Astrocyte (in vitro differentiated cells and primary cell): Measurements from ENCODE around the gene SRGAP2B.
"Not testable (repeated sequence)": the region's sequence is repeated elsewhere in the genome, so short reads cannot be mapped to it uniquely, and the experiment has no call there.

Experiments used
- EZH2 ChIP-seq: IDR thresholded peaks from 2 replicates; pipeline ENCODE4 v1.6.1; 2012; ENCODE audit warnings: mild to moderate bottlenecking, low read length, inconsistent platforms; ENCODE audit not compliant: insufficient read depth
- TF ChIP-seq, protein P1 (sequence below): IDR thresholded peaks from 2 replicates; pipeline ENCODE4 v1.5.1; 2011; ENCODE audit warnings: low read depth, mild to moderate bottlenecking, inconsistent platforms, low read length, moderate library complexity; ENCODE audit not compliant: insufficient read depth

DNA sequence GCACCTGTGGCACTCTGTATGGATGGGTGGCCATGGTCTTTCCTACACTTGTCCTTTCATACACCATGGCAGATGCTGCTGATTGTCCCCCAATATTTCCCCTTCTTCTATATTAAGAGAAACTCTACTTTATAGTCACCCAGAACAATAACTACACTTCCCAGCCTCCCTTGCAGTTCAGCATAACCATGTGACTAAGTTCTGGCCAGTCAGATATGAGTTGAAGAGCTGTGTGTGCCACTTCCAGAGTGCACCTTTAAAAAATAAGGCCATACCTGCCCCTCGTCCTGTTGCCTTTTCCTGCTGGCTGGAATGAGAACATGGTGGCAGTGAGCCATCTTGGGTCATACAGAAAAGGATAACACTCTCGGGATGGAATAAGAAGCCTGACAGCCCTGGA lies 108.0 kb downstream of the SRGAP2B start:
- TF ChIP-seq EZH2: not testable (repeated sequence)
- TF ChIP-seq, protein P1, sequence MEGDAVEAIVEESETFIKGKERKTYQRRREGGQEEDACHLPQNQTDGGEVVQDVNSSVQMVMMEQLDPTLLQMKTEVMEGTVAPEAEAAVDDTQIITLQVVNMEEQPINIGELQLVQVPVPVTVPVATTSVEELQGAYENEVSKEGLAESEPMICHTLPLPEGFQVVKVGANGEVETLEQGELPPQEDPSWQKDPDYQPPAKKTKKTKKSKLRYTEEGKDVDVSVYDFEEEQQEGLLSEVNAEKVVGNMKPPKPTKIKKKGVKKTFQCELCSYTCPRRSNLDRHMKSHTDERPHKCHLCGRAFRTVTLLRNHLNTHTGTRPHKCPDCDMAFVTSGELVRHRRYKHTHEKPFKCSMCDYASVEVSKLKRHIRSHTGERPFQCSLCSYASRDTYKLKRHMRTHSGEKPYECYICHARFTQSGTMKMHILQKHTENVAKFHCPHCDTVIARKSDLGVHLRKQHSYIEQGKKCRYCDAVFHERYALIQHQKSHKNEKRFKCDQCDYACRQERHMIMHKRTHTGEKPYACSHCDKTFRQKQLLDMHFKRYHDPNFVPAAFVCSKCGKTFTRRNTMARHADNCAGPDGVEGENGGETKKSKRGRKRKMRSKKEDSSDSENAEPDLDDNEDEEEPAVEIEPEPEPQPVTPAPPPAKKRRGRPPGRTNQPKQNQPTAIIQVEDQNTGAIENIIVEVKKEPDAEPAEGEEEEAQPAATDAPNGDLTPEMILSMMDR: not testable (repeated sequence)
